Mammary epithelial cell (primary cell): ENCODE results near the gene ELN.

Source experiments
- EZH2 ChIP-seq: IDR thresholded peaks from 2 replicates; pipeline ENCODE4 v1.6.1; 2012; ENCODE audit warnings: low read length, inconsistent platforms, borderline replicate concordance
- TF ChIP-seq, protein P1 (sequence below), 2 donors: IDR thresholded peaks in 1 of 2; conservative IDR thresholded peaks in 1 of 2; 2 replicates each; pipeline ENCODE4 v1.5.1; 2011 to 2012; ENCODE audit warnings: inconsistent platforms in 2 of 2, low read length in 2 of 2, mild to moderate bottlenecking in 2 of 2, control low read depth in 1 of 2, low read depth in 1 of 2; ENCODE audit not compliant: insufficient read depth in 1 of 2; ENCODE audit errors: extremely low read depth in 1 of 2

DNA sequence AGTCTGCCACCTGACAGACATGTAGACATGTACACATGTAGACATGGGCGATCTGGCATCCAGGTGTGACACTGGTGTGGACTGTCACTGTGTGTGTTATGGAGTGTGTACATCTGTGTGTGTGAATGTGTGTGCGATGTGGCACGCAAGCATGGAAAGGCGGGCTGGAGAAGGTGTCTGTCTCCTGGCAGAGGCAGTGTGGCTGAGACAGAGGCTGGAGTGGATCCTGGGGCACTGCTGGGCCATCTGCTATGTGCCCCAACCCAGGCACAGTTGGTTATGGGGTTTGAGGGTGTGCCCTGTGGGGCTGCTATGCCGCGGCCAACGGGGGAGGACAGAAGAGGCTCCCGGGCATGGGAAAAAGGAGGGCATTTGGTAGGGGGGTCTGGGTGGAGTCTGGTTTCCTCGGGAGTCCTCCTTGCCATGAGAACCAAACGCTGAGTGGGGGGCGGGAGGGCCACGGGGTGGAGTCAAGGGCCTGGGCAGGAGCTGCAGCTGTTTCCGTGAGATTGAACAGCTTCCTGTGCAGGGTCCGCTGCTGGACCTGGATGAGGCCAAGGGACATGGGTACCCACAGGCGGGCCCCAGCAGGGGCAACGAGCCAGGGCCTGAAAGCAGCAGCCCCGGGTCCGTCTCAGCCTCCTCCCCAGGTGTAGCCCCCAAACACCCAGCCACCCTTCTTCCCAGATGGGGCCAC is 1.3 kb downstream of the ELN start:
- TF ChIP-seq, protein P1, sequence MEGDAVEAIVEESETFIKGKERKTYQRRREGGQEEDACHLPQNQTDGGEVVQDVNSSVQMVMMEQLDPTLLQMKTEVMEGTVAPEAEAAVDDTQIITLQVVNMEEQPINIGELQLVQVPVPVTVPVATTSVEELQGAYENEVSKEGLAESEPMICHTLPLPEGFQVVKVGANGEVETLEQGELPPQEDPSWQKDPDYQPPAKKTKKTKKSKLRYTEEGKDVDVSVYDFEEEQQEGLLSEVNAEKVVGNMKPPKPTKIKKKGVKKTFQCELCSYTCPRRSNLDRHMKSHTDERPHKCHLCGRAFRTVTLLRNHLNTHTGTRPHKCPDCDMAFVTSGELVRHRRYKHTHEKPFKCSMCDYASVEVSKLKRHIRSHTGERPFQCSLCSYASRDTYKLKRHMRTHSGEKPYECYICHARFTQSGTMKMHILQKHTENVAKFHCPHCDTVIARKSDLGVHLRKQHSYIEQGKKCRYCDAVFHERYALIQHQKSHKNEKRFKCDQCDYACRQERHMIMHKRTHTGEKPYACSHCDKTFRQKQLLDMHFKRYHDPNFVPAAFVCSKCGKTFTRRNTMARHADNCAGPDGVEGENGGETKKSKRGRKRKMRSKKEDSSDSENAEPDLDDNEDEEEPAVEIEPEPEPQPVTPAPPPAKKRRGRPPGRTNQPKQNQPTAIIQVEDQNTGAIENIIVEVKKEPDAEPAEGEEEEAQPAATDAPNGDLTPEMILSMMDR (conservative IDR thresholded peaks at IDR 0.05 in 1 of 2, IDR thresholded peaks at IDR 0.05 in 1 of 2; ENCODE audit: extremely low read depth in 1 of 2, insufficient read depth in 1 of 2, low read depth in 1 of 2, low read length in 2 of 2), result no peak
- no peak for TF ChIP-seq EZH2
